HEK293T (cell line): ENCODE results near the gene KANSL1L.

Source experiments
- CTCF ChIA-PET: fragments of 350-600 bp; formaldehyde crosslinking; extraction: SDS; loops from one replicate; lab custom pipeline; 2021; ENCODE audit warnings: antibody characterized with exemption, inconsistent platforms; lab: Yijun Ruan, JAX
- POLR2A ChIA-PET: fragments of 350-600 bp; formaldehyde crosslinking; extraction: SDS; loops from one replicate; lab custom pipeline; 2020; ENCODE audit warnings: antibody characterized with exemption, inconsistent platforms; lab: Yijun Ruan, JAX
- DNase-seq: peaks from one replicate; pipeline ENCODE4 v3.0.0; 2012; ENCODE audit warnings: mixed read lengths; ENCODE audit errors: extremely low spot score
- ARNT ChIP-seq: fragments of 450-650 bp; IDR thresholded peaks from 2 replicates; pipeline ENCODE4 v1.6.1; 2017; ENCODE audit warnings: mild to moderate bottlenecking
- BHLHE40 ChIP-seq: fragments of 450-650 bp; IDR thresholded peaks from 2 replicates; pipeline ENCODE4 v1.6.1; 2016; ENCODE audit warnings: mild to moderate bottlenecking, moderate library complexity, borderline replicate concordance
- CTBP1 ChIP-seq: fragments of 450-650 bp; IDR thresholded peaks from 2 replicates; pipeline ENCODE4 v1.6.1; 2016; ENCODE audit warnings: borderline replicate concordance
- ELF4 ChIP-seq: fragments of 450-650 bp; IDR thresholded peaks from 2 replicates; pipeline ENCODE4 v1.6.1; 2017; ENCODE audit warnings: antibody characterized with exemption
- FOXA1 ChIP-seq: fragments of 450-650 bp; IDR thresholded peaks from 2 replicates; pipeline ENCODE4 v1.6.1; 2016; ENCODE audit warnings: mild to moderate bottlenecking
- FOXK2 ChIP-seq: fragments of 450-650 bp; IDR thresholded peaks from 2 replicates; pipeline ENCODE4 v1.6.1; 2016; ENCODE audit warnings: mild to moderate bottlenecking
- FOXM1 ChIP-seq: fragments of 450-650 bp; IDR thresholded peaks from 2 replicates; pipeline ENCODE4 v1.6.1; 2017; ENCODE audit warnings: mild to moderate bottlenecking, borderline replicate concordance
- HDGF ChIP-seq: fragments of 450-650 bp; IDR thresholded peaks from 2 replicates; pipeline ENCODE4 v1.6.1; 2017; ENCODE audit warnings: antibody characterized with exemption, borderline replicate concordance
- L3MBTL2 ChIP-seq: fragments of 450-650 bp; conservative IDR thresholded peaks from 2 replicates; pipeline ENCODE4 v1.6.1; 2016; ENCODE audit warnings: mild to moderate bottlenecking
- LEF1 ChIP-seq: fragments of 450-650 bp; IDR thresholded peaks from 2 replicates; pipeline ENCODE4 v1.6.1; 2017; ENCODE audit warnings: mild to moderate bottlenecking, borderline replicate concordance
- NFRKB ChIP-seq: fragments of 450-650 bp; IDR thresholded peaks from 2 replicates; pipeline ENCODE4 v1.6.1; 2016; ENCODE audit warnings: mild to moderate bottlenecking, moderate library complexity
- SP1 ChIP-seq: fragments of 450-650 bp; IDR thresholded peaks from 2 replicates; pipeline ENCODE4 v1.6.1; 2017
- SUZ12 ChIP-seq: fragments of 450-650 bp; IDR thresholded peaks from 2 replicates; pipeline ENCODE4 v1.6.1; 2016; ENCODE audit warnings: mild to moderate bottlenecking
- TARDBP ChIP-seq: fragments of 450-650 bp; IDR thresholded peaks from 2 replicates; pipeline ENCODE4 v1.6.1; 2016
- ZNF384 ChIP-seq: fragments of 450-650 bp; IDR thresholded peaks from 2 replicates; pipeline ENCODE4 v1.6.1; 2016
- TF ChIP-seq, protein P1 (sequence below): fragments of 450-650 bp; IDR thresholded peaks from 2 replicates; pipeline ENCODE4 v1.6.1; 2016

The KANSL1L gene

DNA sequence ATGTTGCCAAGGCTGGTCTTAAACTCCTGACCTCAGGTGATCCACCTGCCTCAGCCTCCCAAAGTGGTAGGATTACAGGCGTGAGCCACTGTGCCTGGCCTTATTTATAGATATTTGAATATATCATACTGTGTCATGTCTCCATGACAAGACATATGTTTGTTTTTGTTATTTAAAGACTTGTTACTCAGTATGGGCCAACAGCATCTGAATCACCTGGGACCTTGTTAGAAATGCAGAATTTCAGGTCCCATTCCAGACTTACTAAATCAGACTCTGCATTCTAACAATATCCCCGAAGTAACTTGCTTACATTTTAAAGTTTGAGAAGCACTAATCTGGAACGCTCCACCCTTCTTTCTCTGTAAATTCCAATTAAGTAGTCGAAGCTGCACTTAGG is 135.5 kb downstream of the KANSL1L start:
- ChIA-PET POLR2A (no interaction called here), CTCF (no interaction called here)
- TF ChIP-seq, protein P1, sequence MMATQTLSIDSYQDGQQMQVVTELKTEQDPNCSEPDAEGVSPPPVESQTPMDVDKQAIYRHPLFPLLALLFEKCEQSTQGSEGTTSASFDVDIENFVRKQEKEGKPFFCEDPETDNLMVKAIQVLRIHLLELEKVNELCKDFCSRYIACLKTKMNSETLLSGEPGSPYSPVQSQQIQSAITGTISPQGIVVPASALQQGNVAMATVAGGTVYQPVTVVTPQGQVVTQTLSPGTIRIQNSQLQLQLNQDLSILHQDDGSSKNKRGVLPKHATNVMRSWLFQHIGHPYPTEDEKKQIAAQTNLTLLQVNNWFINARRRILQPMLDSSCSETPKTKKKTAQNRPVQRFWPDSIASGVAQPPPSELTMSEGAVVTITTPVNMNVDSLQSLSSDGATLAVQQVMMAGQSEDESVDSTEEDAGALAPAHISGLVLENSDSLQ, result no peak
- TF ChIP-seq HDGF, result no peak
- no peak for TF ChIP-seq FOXM1
- no peak for TF ChIP-seq SUZ12
- TF ChIP-seq BHLHE40, result no peak
- no peak for TF ChIP-seq ELF4
- TF ChIP-seq L3MBTL2, result no peak
- TF ChIP-seq SP1, result no peak
- no peak for TF ChIP-seq NFRKB
- no peak for TF ChIP-seq FOXK2
- TF ChIP-seq TARDBP, result no peak
- no peak for TF ChIP-seq CTBP1
- DNase-seq, result no peak

DNA sequence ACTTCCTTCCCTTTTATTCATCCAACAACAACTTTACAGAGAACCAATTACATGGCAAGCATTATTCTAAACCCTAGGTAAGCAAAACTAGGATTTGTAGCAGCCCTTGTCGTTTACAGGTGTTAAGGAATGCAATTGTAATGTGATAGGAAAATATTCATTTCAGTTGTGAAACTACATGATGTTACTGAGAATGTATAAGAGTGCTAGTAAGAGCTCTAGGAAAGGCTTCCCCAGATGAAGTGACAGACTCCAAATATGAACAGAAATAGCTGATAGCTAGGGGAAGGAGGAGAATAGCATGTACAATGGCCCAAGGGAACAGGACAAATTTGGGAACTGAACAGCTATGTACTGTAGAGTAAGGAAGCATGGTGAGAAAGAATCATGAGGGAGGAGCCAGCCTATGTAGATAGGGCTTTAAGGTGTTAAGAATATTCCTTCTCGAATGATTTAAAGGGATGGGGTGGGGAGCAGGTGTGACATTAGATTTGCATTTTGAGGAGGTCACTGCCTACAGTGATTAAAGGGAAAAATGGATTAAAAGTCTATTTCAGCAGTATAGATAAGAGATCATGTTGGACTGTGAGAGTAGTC is 137.0 kb downstream of the KANSL1L start:
- no peak for TF ChIP-seq TARDBP
- no peak for TF ChIP-seq ELF4
- TF ChIP-seq, protein P1, result no peak
- no peak for TF ChIP-seq FOXA1
- TF ChIP-seq FOXM1, result no peak
- TF ChIP-seq NFRKB, result no peak
- TF ChIP-seq ARNT, result no peak
- TF ChIP-seq ZNF384, result no peak
- no peak for TF ChIP-seq CTBP1
- POLR2A ChIA-PET, result no interaction called here
- CTCF ChIA-PET, result no interaction called here
- DNase-seq, result no peak

DNA sequence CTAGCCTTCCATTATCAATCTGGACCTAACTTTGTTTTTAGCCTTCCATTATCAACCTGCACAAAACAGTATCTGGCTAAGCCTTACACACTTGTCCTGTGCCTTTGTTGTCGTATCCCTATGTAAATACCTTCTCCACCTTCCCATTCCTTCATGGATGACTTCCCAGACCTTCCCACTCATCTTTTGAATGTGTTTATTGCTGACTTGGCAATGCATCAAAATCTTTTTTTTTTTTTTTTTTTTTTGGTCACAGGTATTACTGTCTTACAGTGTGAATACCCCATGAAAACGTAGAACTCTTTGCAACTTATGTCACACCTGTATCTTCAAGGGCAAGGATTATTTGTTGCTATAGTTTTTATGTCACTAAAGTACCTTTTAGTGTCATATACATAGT is 143.0 kb downstream of the KANSL1L start:
- CTCF ChIA-PET, result no interaction called here
- no peak for DNase-seq
- TF ChIP-seq HDGF (no peak), TARDBP (no peak), FOXM1 (no peak), SUZ12 (no peak), ZNF384 (no peak), ARNT (no peak), FOXA1 (no peak), NFRKB (no peak), ELF4 (no peak), L3MBTL2 (no peak), CTBP1 (no peak)
- TF ChIP-seq, protein P1, result no peak
- POLR2A ChIA-PET, result no interaction called here

DNA sequence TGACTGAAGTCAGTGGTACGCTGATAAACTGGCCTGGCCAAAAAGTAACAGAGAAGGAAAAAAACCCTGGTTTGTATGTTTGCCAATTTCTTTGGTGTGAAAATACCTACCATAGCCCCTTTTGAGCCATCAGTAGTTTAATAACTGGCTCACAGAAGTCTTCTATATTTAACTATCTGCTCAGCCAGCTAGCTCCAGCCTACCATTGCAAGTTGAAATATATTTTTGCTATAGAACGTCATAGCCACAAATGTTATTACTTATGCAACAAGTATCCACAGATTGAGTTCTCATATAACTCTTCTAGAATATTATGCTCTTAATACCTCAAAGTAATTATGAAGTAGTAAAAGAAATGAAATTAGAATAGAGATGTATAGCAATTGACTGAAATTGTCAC is 143.6 kb downstream of the KANSL1L start:
- CTCF ChIA-PET, result no interaction called here
- POLR2A ChIA-PET, result no interaction called here
- TF ChIP-seq ZNF384, result no peak
- no peak for TF ChIP-seq ELF4
- TF ChIP-seq SP1, result no peak
- TF ChIP-seq TARDBP, result no peak
- TF ChIP-seq BHLHE40, result no peak
- no peak for TF ChIP-seq FOXM1
- no peak for TF ChIP-seq LEF1
- no peak for TF ChIP-seq FOXA1
- TF ChIP-seq FOXK2, result no peak
- TF ChIP-seq NFRKB, result no peak
- TF ChIP-seq CTBP1, result no peak
- TF ChIP-seq L3MBTL2, result no peak
- TF ChIP-seq HDGF, result no peak
- TF ChIP-seq, protein P1, result no peak
- no peak for TF ChIP-seq ARNT
- TF ChIP-seq SUZ12, result no peak
- DNase-seq, result no peak

DNA sequence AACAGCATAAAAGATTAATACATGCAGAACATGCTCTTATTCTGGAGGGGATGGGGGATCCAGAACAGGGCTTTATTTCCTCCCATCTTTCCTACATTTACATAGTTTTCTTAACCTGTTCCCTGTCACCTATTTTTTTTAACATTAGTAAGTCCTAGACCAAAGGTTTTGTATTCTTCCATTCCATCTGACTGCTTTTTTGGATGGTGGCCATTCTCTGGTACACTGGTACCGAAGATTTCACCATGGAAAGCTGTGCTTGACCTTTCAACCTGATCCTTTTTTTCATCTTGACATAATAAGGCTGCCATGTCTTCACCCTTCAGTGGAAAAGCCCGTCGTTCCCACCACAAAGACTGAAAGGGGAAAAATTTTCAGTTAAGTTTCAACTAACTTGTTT is 148.4 kb downstream of the KANSL1L start:
- no peak for DNase-seq
- CTCF ChIA-PET, result no interaction called here
- POLR2A ChIA-PET, result no interaction called here
- TF ChIP-seq LEF1, result no peak
- no peak for TF ChIP-seq FOXK2
- TF ChIP-seq ELF4, result no peak
- TF ChIP-seq TARDBP, result no peak
- no peak for TF ChIP-seq FOXA1
- no peak for TF ChIP-seq NFRKB
- TF ChIP-seq ARNT, result no peak
- no peak for TF ChIP-seq SP1
- no peak for TF ChIP-seq HDGF
- no peak for TF ChIP-seq FOXM1
- no peak for TF ChIP-seq CTBP1
- TF ChIP-seq BHLHE40, result no peak
- TF ChIP-seq SUZ12, result no peak
- TF ChIP-seq, protein P1, result no peak
- no peak for TF ChIP-seq ZNF384
- TF ChIP-seq L3MBTL2, result no peak
